ENCODE data around the gene CASZ1.

DNA sequence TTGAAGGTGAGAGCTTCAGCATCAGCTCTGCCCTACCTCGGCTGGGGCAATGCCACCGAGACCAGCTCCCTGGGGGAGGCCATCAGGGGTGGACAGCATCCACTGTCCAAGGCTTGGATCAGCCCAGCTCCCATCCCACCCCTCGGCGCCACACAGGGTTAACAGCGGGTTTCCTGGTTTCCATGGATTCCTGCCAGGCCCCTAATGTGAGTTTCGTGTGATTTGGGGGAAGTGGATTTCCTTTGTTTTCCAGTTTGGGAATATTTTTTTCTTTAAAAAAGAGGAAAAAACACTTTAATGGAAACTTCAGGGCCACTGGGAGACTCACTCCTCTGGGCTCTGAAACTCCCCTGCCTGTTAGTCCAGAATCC is 34.3 kb downstream of the CASZ1 start:
- TF ChIP-seq POLR2AphosphoS5 (IDR thresholded peaks at IDR 0.05) (no peak), EP300 (IDR thresholded peaks at IDR 0.05) (no peak)
